GM19463 (cell line): ENCODE data around the gene GREB1L.
"Not testable (repeated sequence)": the region's sequence is repeated elsewhere in the genome, so short reads cannot be mapped to it uniquely, and the experiment has no call there.

Experiments used
- ATAC-seq: cut with Tn5 transposase; IDR thresholded peaks from one replicate; pipeline ENCODE4 v1.9.1; 2021; ENCODE audit warnings: mild to moderate bottlenecking, moderate library complexity; ENCODE audit not compliant: unreplicated experiment

GREB1L gene

GRCh38 chr18:21262979-21263378 lies 20.9 kb downstream of the GREB1L start:
- no peak for ATAC-seq

- ATAC-seq = no peak
Observed at GRCh38 chr18:21264651-21265050, 22.6 kb downstream of the GREB1L start.

- ATAC-seq = no peak
Observed at GRCh38 chr18:21265971-21266673, 24.1 kb downstream of the GREB1L start.

- ATAC-seq = no peak
Observed at GRCh38 chr18:21267400-21267799, 25.4 kb downstream of the GREB1L start.

- no peak for ATAC-seq
Observed at GRCh38 chr18:21269349-21269748, 27.3 kb downstream of the GREB1L start.

- no peak for ATAC-seq
Observed at GRCh38 chr18:21270453-21270852, 28.4 kb downstream of the GREB1L start.

- no peak for ATAC-seq
Observed at GRCh38 chr18:21272016-21272579, 30.1 kb downstream of the GREB1L start.

- no peak for ATAC-seq
Observed at GRCh38 chr18:21273568-21273967, 31.5 kb downstream of the GREB1L start.

- ATAC-seq = no peak
Observed at GRCh38 chr18:21275645-21276044, 33.6 kb downstream of the GREB1L start.

- ATAC-seq = no peak
Observed at GRCh38 chr18:21277578-21277977, 35.5 kb downstream of the GREB1L start.

- ATAC-seq = not testable (repeated sequence)
Observed at GRCh38 chr18:21278218-21278617, 36.2 kb downstream of the GREB1L start.

- ATAC-seq = no peak
Observed at GRCh38 chr18:21281603-21282002, 39.6 kb downstream of the GREB1L start.

- ATAC-seq = no peak
Observed at GRCh38 chr18:21284540-21284939, 42.5 kb downstream of the GREB1L start.

- ATAC-seq = no peak
Observed at GRCh38 chr18:21289827-21290226, 47.8 kb downstream of the GREB1L start.

GRCh38 chr18:21291106-21291505 lies 49.1 kb downstream of the GREB1L start:
- no peak for ATAC-seq

GRCh38 chr18:21293479-21293878 lies 51.4 kb downstream of the GREB1L start:
- ATAC-seq = no peak

- no peak for ATAC-seq
Observed at GRCh38 chr18:21295101-21295500, 53.1 kb downstream of the GREB1L start.

- no peak for ATAC-seq
Observed at GRCh38 chr18:21296045-21296444, 54.0 kb downstream of the GREB1L start.

GRCh38 chr18:21298351-21298750 lies 56.3 kb downstream of the GREB1L start:
- no peak for ATAC-seq

- ATAC-seq = no peak
Observed at GRCh38 chr18:21300035-21300907, 58.2 kb downstream of the GREB1L start.

GRCh38 chr18:21300908-21301200 lies 58.8 kb downstream of the GREB1L start:
- no peak for ATAC-seq

GRCh38 chr18:21303445-21303844 lies 61.4 kb downstream of the GREB1L start:
- ATAC-seq = no peak
